GM23338 (cell line): ENCODE measurements around the gene CACNA1H.

ENCODE experiments used
- EZH2 ChIP-seq: fragments of 200-600 bp; sonication (generic); IDR thresholded peaks from one replicate; pipeline ENCODE4 v1.8.0; 2017; ENCODE audit warnings: antibody characterized with exemption, mild to moderate bottlenecking, low read depth; ENCODE audit not compliant: unreplicated experiment
- REST ChIP-seq: IDR thresholded peaks from one replicate; pipeline ENCODE4 v1.6.1; 2018; ENCODE audit warnings: antibody characterized with exemption; ENCODE audit not compliant: unreplicated experiment
- STAT1 ChIP-seq: IDR thresholded peaks from one replicate; pipeline ENCODE4 v1.6.1; 2016; ENCODE audit warnings: antibody characterized with exemption; ENCODE audit not compliant: unreplicated experiment
- TF ChIP-seq, protein P1 (sequence below), 2 experiments: fragments of 200-600 bp in 1 of 2; sonication (generic) in 1 of 2; conservative IDR thresholded peaks; 2 replicates each; pipeline versions ENCODE4 v1.5.1 to v1.6.1; 2016 to 2017; ENCODE audit warnings: antibody characterized with exemption in 2 of 2, low read depth in 2 of 2, mild to moderate bottlenecking in 2 of 2, moderate library complexity in 1 of 2

- no peak for TF ChIP-seq EZH2
- TF ChIP-seq, protein P1, sequence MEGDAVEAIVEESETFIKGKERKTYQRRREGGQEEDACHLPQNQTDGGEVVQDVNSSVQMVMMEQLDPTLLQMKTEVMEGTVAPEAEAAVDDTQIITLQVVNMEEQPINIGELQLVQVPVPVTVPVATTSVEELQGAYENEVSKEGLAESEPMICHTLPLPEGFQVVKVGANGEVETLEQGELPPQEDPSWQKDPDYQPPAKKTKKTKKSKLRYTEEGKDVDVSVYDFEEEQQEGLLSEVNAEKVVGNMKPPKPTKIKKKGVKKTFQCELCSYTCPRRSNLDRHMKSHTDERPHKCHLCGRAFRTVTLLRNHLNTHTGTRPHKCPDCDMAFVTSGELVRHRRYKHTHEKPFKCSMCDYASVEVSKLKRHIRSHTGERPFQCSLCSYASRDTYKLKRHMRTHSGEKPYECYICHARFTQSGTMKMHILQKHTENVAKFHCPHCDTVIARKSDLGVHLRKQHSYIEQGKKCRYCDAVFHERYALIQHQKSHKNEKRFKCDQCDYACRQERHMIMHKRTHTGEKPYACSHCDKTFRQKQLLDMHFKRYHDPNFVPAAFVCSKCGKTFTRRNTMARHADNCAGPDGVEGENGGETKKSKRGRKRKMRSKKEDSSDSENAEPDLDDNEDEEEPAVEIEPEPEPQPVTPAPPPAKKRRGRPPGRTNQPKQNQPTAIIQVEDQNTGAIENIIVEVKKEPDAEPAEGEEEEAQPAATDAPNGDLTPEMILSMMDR (conservative IDR thresholded peaks at IDR 0.05; ENCODE audit: low read depth in 2 of 2), result no peak
- TF ChIP-seq REST, result no peak
- no peak for TF ChIP-seq STAT1
These were observed 28.1 kb upstream of the CACNA1H start for GRCh38 chr16:1124795-1125194.
